Thoracic aorta endothelial cell (primary cell): ENCODE measurements around the gene BTN2A1. TPM values are rescaled to one million over a fixed set of nuclear protein-coding genes. Genes with fewer than 3 reads are reported as not detected.

Experiments used
- small RNA-seq: library from RNA; depleted of rRNA; stranded (forward); fragments of <200 nt; gene quantifications from one replicate; pipeline ENCODE3, GENCODE V24; 2012
- total RNA-seq: library from RNA; depleted of rRNA; stranded (reverse); fragments of >200 nt; gene quantifications from 2 replicates; pipeline ENCODE4 v1.2.3, GENCODE V29; 2012

BTN2A1 gene
- 11.3 and 12.3 TPM in 2 replicates for total RNA-seq

DNA sequence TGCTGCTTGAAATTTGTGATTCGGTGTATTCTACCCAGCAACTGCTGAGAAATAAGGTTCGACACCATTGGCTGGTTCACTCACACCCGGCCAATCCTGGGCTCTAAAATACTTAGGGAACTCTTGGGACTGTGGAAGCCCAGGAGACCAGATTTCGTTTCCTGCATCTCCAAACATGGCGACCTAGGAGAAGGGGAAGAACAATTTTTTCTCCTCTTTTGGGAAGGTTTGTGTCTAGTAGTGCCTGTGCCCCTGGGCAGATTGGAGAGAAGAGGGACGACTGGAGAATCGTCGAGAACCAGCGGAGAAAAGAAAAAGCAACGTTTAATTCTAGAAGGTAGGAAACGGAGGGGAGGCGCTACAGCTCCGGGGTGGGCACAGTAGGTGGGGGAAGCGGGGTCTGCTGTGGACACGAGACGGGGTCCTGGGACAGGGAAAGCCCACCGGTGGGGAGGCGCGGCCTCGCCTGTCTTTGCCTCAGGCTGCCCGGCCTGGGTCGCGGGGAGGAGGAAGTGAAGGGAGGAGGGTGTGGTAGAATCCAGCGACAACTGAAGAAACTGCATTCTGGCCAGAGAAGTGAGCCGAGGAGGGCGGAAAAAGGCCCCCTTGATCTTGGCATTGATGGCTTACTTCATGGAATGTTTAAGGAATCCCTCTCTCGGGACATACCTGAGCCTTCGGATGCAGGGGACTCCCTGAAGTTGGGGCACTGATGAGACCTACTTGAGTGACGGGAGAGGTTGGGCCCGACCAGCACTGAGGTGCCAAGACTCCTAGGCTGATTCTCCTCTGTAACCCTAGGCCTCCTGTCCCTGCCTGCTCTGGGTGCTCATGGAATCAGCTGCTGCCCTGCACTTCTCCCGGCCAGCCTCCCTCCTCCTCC is at the start of gene BTN2A1:
Gene BTN2A1 (plus strand): TSS at position 150 of the 883 bp plus-strand sequence. CDS start 682 bp downstream, at position 832.

DNA sequence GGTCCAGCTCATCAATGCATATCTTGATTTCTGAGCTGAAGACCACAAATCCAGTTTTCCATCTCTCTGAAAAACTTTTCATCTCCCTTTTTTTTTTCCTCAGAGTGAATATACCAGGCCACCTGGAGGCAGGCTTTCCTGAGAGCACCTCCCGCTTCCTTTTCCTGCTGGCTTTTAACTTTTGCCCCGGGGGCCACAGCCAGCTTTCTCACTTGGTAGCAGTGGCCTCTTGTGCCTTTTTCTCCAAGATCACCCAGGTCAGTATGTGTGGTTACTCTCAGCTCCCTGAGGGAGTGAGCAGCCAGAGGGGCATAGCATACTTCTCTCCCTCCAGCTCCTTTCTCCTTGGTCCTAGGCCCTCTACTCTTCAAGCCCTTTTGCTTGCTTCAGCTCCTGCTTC is 42.3 kb downstream of the BTN2A1 start, which contains the start of gene BTN1A1:
Gene BTN1A1 (plus strand): TSS at position 202 of the 400 bp plus-strand sequence. CDS start 984 bp downstream, outside the sequence.

Small RNA genes within 50 kb of the gene (small RNA-seq; reads per million reads assigned to genes)
- gene RNU6-502P, result not detected

Other genes starting within 250 kb of the BTN2A1 start
- 15.0 and 19.0 TPM in 2 replicates for gene BTN3A2, start 92.8 kb upstream of the BTN2A1 start, total RNA-seq
- 8.6 and 13.7 TPM in 2 replicates for gene BTN2A2, start 74.8 kb upstream of the BTN2A1 start, total RNA-seq
- gene BTN3A1, start 55.7 kb upstream of the BTN2A1 start, total RNA-seq, result 11.5 and 12.2 TPM in 2 replicates
- gene BTN3A3, start 17.5 kb upstream of the BTN2A1 start, total RNA-seq, result 9.7 and 12.1 TPM in 2 replicates
- gene BTN1A1, start 42.3 kb downstream of the BTN2A1 start, total RNA-seq, result not detected in 2 replicates
- gene HMGN4, start 80.4 kb downstream of the BTN2A1 start, total RNA-seq, result 54.3 and 68.7 TPM in 2 replicates
- 16.4 and 18.2 TPM in 2 replicates for gene ABT1, start 139.0 kb downstream of the BTN2A1 start, total RNA-seq
- gene ZNF322, start 201.8 kb downstream of the BTN2A1 start, total RNA-seq, result 18.0 and 18.3 TPM in 2 replicates